Parathyroid adenoma (tissue), 2 donors: ENCODE data around the gene ROBO1.

Experiments used
- H2AFZ ChIP-seq: fragments of 300-600 bp; sonication (generic); one replicate; pipeline ENCODE4 v1.7.0; 2017; ENCODE audit warnings: antibody characterized with exemption, mild to moderate bottlenecking
- H3K27ac ChIP-seq: fragments of 300-600 bp; sonication (generic); one replicate; pipeline ENCODE4 v1.7.0; 2017
- H3K27me3 ChIP-seq: fragments of 300-600 bp; sonication (generic); one replicate; pipeline ENCODE4 v1.7.0; 2017; ENCODE audit warnings: low read length; ENCODE audit not compliant: control insufficient read depth, insufficient read depth
- H3K36me3 ChIP-seq: fragments of 300-600 bp; sonication (generic); one replicate; pipeline ENCODE4 v1.7.0; 2017; ENCODE audit warnings: low read length; ENCODE audit not compliant: control insufficient read depth, insufficient read depth
- H3K4me1 ChIP-seq: fragments of 300-600 bp; sonication (generic); one replicate; pipeline ENCODE4 v1.7.0; 2017; ENCODE audit warnings: control low read depth
- H3K4me2 ChIP-seq: fragments of 300-600 bp; sonication (generic); one replicate; pipeline ENCODE4 v1.7.0; 2017; ENCODE audit warnings: low read length
- H3K4me3 ChIP-seq: fragments of 300-600 bp; sonication (generic); one replicate; pipeline ENCODE4 v1.7.0; 2017; ENCODE audit warnings: low read depth, low read length
- H3K79me2 ChIP-seq: fragments of 300-600 bp; sonication (generic); one replicate; pipeline ENCODE4 v1.7.0; 2017; ENCODE audit warnings: control low read depth
- H3K9ac ChIP-seq: fragments of 300-600 bp; sonication (generic); one replicate; pipeline ENCODE4 v1.7.0; 2017; ENCODE audit warnings: mild to moderate bottlenecking
- H3K9me3 ChIP-seq: fragments of 300-600 bp; sonication (generic); one replicate; pipeline ENCODE4 v1.7.0; 2017; ENCODE audit warnings: low read length; ENCODE audit not compliant: control insufficient read depth
- TF ChIP-seq, protein P1 (sequence below): fragments of 300-600 bp; sonication (generic); IDR thresholded peaks from one replicate; pipeline ENCODE4 v1.7.0; 2017; ENCODE audit warnings: antibody characterized with exemption, mild to moderate bottlenecking
- donor health status: primary hyperparathyroidism.

The ROBO1 gene

DNA sequence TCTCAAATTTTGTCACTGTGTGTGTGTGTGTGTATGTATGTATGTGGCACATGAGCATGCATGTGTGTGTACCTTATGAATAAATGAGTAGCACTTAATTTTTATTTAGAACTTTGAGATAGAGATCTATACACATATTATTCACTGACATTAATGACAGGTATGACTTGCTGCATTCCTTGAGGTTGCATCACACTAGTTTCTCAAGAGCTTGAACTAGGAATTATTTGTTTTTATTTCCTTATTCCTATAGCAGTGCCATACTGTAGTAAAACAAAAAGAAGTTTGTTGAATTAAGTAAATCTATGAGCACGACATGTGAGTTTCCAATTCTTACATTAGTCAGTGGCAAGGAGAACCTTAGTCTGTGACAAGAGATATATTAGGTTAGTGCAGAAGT is 943.9 kb downstream of the ROBO1 start:
- Histone ChIP-seq H3K4me3 (no peak overlapping the region), H3K4me2 (no peak overlapping the region), H3K4me1 (no peaks in the 10 kb centered on the region), H3K9me3 (no peaks in the 10 kb centered on the region), H3K36me3 (no peaks in the 10 kb centered on the region), H3K27ac (no peak overlapping the region), H3K27me3 (no peaks in the 10 kb centered on the region), H2AFZ (no peak overlapping the region), H3K79me2 (no peaks in the 10 kb centered on the region), H3K9ac (no peak overlapping the region)
- TF ChIP-seq, protein P1, sequence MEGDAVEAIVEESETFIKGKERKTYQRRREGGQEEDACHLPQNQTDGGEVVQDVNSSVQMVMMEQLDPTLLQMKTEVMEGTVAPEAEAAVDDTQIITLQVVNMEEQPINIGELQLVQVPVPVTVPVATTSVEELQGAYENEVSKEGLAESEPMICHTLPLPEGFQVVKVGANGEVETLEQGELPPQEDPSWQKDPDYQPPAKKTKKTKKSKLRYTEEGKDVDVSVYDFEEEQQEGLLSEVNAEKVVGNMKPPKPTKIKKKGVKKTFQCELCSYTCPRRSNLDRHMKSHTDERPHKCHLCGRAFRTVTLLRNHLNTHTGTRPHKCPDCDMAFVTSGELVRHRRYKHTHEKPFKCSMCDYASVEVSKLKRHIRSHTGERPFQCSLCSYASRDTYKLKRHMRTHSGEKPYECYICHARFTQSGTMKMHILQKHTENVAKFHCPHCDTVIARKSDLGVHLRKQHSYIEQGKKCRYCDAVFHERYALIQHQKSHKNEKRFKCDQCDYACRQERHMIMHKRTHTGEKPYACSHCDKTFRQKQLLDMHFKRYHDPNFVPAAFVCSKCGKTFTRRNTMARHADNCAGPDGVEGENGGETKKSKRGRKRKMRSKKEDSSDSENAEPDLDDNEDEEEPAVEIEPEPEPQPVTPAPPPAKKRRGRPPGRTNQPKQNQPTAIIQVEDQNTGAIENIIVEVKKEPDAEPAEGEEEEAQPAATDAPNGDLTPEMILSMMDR: no peak

DNA sequence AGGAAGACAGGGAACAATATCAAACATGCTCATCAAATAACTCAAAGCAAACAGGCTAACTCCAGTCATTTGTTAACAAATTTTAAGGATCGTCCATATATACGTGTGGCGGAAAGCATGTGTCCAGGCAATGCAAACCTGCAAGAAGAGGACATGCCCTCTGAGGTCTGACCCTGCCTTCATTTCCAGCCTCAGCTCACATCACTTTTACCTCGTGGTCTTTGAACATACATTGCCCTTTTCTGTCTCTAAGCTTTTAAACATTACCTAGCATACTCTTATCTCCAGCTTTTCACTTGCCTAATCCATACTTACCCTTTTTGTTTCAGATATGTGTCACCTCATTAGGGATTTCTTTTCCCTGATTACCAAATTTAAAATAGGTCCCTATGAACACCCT is 944.4 kb downstream of the ROBO1 start:
- Histone ChIP-seq H2AFZ (no peak overlapping the region), H3K36me3 (no peaks in the 10 kb centered on the region), H3K9ac (no peak overlapping the region), H3K27me3 (no peaks in the 10 kb centered on the region), H3K4me2 (no peak overlapping the region), H3K9me3 (no peaks in the 10 kb centered on the region), H3K4me1 (no peaks in the 10 kb centered on the region), H3K27ac (no peak overlapping the region), H3K4me3 (no peak overlapping the region), H3K79me2 (no peaks in the 10 kb centered on the region)
- TF ChIP-seq, protein P1: no peak

DNA sequence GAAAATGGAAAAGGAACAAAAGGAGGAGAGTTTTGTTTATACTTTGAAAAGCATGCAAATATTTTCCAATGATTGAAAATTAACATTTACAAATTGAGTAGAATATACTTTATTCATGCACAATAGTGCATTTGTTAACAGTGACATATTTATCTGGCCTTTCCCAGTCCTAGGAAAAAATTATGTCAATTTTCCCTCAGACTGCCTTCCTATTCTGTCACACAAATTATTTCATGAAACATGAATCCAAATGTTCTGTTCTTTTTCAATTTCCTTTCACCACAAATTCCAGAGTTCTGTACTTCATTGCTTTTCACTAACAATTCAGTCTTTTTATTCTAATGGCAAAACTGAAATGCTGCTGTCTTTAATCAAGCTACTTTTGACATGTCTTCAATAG is 945.1 kb downstream of the ROBO1 start:
- Histone ChIP-seq H3K4me1 (no peaks in the 10 kb centered on the region), H3K4me3 (no peak overlapping the region), H2AFZ (no peak overlapping the region), H3K36me3 (no peaks in the 10 kb centered on the region), H3K27me3 (no peaks in the 10 kb centered on the region), H3K4me2 (no peak overlapping the region), H3K27ac (no peak overlapping the region), H3K79me2 (no peaks in the 10 kb centered on the region), H3K9ac (no peak overlapping the region), H3K9me3 (no peaks in the 10 kb centered on the region)
- TF ChIP-seq, protein P1: no peak

DNA sequence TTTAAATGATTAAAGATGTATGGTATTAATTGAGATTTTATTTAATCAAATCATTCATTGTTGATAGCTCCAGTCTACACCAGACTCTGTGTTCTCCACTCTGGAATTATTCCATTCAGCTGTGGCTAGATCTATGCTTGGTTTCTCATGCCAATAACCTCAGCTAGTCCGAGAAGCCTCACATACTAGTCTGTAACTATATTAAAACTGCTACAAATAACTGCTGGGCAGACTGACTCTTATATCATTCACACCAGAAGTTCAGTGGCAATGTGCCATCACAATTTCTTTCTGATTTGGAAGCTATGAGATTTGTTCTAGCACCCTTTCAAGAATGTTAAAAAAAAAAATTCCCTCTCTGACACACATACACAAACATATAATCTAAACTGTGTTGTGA is 947.3 kb downstream of the ROBO1 start:
- no peak overlapping the region for H3K9ac ChIP-seq
- H3K27ac ChIP-seq: no peak overlapping the region
- TF ChIP-seq, protein P1: no peak
- H3K4me1 ChIP-seq: no peaks in the 10 kb centered on the region
- no peak overlapping the region for H2AFZ ChIP-seq
- no peaks in the 10 kb centered on the region for H3K9me3 ChIP-seq
- H3K4me2 ChIP-seq: no peak overlapping the region
- no peaks in the 10 kb centered on the region for H3K79me2 ChIP-seq
- H3K4me3 ChIP-seq: no peak overlapping the region
- no peaks in the 10 kb centered on the region for H3K27me3 ChIP-seq
- H3K36me3 ChIP-seq: no peaks in the 10 kb centered on the region

DNA sequence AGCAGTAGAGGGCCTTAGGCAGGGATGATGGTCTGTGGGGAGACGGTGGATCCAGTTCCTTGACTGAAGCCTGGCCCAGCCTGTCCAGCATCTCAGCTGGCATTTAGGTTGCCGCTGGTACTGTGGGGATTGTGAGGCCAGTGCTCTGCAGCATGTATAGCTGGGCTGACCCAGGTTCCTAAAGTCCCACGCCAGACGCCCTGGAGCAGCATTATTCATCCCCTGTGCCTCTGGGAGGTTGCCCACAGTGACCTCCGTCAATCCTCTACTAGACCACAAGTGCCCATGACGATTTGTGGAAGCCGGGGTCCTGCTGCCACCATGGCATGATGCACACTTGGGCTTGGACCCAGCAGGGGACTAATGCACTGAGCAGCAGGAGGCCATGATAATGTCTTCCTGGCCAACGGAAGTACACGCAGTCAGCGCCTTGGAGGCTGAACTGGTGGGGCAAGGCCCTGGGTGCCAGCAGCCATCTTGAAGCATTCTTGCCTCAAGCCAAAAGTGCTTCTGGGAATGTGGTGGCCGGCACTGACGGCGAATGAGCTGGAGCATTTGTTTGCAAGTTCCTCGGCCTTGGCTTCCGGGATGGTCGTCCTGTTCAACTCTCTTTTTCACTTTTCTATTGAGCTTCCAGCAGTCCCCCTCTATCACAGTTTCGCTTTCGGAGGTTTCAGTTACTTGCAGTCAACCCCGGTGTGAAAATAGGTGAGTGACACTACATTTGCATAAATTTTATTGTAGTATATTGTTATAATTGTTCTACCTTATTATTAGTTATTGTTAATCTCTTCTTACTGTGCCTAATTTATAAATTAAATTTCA is 949.4 kb downstream of the ROBO1 start:
- Histone ChIP-seq H3K4me3 (no peak overlapping the region), H3K79me2 (no peaks in the 10 kb centered on the region), H3K9me3 (no peaks in the 10 kb centered on the region), H3K36me3 (no peaks in the 10 kb centered on the region), H3K9ac (no peak overlapping the region), H2AFZ (no peak overlapping the region), H3K27me3 (no peaks in the 10 kb centered on the region), H3K27ac (no peak overlapping the region), H3K4me1 (no peaks in the 10 kb centered on the region), H3K4me2 (no peak overlapping the region)
- TF ChIP-seq, protein P1: no peak
